Activated CD8-positive, alpha-beta memory T cell treated with anti-CD3 and anti-CD28 coated beads for 24 hours (primary cell): ENCODE measurements around the gene EN1.

Experiments
- DNase-seq: peaks from one replicate; pipeline ENCODE4 v3.0.0-alpha.2; 2020

The EN1 gene

DNA sequence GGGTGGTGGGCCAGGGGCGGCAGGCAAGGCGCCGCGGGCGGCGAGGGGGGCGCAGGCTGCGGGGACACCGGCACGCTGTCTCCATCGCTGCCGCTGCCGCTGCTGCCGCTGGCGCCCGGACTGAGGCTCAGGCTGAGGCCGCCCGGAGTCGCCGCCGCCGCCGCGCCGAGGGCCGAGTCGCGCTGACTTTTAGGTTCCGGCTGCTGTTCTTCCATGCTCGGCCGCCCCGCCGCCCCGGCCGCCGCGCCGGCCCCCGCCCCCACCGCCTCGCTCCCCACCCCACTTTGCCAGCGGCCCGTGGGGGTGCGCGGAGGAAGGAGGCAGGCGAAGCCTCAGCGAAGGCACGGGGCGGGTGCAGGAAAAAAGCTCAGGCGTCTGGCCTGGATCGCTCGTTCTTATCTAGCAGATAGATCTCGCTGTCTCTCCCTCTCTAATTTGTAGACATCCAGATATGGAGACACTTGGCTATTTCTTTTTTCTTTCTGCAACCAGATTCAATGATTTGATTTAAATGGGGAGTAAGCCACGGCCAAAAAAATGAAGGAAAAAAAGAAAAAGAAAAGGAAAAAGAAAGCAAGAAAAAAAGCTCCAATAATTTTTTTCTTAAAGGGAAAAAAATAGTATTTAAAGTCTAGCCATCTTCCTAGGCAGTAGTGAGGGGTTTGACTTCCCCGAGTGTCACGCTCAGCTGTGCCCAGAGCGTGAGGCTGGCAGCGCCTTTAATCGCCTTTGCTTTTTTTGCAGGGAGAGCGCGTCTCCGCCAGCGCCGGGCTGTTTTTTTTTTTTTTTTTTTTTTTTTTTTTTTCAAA, at the start of gene EN1:
Gene EN1, minus strand, starts transcription at position 696 of the 809 bp plus-strand sequence. Its CDS starts 481 bp downstream, at position 215.
- DNase-seq: no peak

GRCh38 chr2:118893100-118893499, 45.7 kb upstream of the EN1 start:
- no peak for DNase-seq

GRCh38 chr2:118889995-118890394, 42.5 kb upstream of the EN1 start:
- DNase-seq: no peak

- no peak for DNase-seq
Measured at GRCh38 chr2:118883792-118884191, 36.3 kb upstream of the EN1 start.

DNA sequence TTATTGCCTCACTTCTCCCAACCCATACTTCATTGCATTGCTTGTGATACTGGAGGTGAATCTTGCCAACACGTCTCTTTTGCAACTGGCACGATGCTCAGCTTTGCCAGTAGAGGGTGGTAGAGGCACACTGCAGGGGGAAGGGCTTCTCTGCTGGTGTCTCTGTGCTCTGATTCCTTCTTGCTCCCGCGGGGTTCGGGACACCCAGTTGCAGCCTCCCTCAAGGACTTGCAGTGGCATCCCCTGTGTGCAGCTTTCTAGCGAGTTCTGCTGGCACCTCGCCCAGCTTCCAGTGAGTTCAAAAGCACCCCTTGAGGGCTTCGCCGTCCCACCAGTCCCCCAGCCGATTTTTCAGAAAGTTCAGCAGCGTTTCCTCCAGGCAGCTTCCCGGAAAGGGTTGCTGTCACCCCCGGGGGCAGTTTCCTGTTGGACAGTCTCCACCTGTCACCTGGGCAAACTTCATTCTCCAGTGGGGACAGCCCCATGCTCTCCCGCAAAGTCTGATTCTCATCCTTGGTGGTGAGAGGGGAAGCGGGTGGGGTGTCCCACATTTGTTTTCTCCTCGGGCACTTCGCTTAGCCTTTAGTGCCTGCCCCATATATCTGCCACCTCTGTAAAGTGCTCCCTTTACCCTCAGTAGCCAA, 35.4 kb upstream of the EN1 start:
- DNase-seq: peak; percentile 79

DNA sequence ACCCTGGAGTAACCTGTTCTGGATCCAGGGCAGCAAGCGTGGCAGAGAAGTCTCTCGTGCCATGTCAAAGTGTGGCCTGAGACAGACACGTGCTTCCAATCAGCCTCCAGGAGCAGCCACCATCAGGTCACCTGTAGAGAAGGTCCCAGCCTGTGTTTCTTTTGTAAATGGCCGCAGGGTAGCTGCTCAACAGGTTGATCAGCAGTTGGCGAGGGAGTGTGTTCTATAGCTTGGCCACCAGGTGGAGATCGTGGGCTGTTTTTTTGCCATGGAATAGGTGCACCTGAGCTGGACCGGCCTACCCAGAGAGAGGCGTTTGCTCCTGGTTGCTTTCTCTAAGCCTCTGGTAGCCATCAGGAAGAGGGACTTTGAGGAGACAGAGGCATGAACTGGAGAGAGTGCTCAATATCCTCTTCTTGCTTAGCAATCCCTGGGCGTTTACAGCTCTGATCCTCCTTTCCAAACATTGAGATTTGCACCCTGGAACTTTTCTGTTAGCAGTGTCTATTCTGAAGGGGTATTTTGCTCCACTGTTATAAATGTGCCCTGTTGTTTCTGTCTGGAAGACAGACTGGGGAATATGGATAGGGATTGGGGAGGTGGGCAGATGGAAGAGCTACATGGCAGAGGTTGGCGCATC, 34.2 kb upstream of the EN1 start:
- peak; percentile 80 for DNase-seq

- no peak for DNase-seq
Measured at GRCh38 chr2:118880501-118880900, 33.1 kb upstream of the EN1 start.

DNA sequence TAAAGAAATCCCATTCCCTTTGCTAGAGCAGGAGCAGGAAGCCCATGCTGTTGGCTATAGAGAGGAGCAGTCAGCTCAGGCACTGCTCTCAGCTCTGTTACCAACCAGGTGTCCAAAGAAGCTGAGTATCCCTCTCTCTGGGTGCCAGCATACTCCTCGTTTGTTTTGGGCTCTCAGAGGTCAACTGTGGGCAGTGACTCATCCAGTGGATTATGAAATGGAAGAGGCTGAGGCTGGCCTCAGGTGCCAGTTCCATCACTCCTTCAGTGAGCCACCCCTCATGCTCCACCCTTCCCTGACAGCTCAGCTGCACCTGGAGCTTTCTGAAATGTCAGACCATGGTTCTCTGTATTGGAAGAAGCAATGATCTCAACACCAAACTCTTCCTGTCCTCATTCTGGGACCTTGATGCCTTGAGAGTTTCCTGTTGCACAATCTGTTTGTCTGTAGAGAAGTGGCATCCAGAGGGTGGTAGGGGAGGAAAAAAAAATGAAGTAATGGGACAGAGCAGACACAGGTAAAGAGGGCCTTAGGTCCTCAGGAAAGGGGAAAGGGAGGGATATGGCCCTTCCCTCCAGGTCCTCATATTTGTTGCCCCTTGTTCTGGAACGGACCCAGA, 31.2 kb upstream of the EN1 start:
- DNase-seq: no peak

- DNase-seq: no peak
Measured at GRCh38 chr2:118875318-118875717, 27.9 kb upstream of the EN1 start.

- DNase-seq: no peak
Measured at GRCh38 chr2:118874324-118874723, 26.9 kb upstream of the EN1 start.

DNA sequence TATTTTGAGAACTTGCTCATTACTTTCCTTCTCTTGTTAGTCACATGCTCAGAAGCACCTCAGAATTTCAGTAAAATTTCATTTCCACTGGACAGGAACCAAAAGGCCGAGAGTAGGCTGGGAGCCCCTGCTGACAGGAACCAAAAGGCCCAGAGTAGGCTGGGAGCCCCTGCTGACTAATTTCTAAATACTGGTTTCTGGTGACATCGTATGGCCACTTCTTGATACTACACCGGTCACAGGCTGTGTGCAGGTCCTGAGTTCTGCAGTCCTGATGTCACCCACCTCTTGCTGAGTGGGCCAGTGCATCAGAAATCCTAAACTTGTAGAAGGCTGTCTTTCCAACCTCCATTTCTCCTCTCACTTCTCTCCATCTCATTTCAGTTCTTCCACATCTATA, 17.7 kb upstream of the EN1 start:
- DNase-seq: no peak

GRCh38 chr2:118864207-118864606, 16.8 kb upstream of the EN1 start:
- DNase-seq: no peak

GRCh38 chr2:118861731-118862130, 14.3 kb upstream of the EN1 start:
- DNase-seq: no peak

- DNase-seq: no peak
Measured at GRCh38 chr2:118861242-118861641, 13.8 kb upstream of the EN1 start.

DNA sequence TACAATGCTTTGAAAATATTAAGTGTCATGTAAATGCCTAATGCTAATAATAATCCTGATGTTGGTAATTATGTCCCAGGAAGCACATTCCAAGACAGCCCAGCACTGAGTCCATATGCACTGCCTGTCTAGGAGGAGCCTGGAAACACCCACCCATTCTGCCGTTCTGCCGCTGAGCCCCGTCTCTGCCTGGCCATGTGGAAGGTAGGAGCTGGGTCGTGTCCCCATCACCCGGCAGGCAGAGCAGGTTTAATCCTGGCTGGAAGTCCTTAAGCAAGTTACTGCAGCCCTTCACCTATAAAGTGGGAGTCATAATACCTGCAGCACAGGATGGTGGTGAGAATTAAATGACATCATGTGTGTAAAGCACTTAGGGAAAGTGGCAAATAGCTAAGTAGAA, 13.1 kb upstream of the EN1 start:
- DNase-seq: no peak

GRCh38 chr2:118859157-118859770, 11.8 kb upstream of the EN1 start:
- DNase-seq: no peak

GRCh38 chr2:118858485-118859156, 11.2 kb upstream of the EN1 start:
- no peak for DNase-seq

DNA sequence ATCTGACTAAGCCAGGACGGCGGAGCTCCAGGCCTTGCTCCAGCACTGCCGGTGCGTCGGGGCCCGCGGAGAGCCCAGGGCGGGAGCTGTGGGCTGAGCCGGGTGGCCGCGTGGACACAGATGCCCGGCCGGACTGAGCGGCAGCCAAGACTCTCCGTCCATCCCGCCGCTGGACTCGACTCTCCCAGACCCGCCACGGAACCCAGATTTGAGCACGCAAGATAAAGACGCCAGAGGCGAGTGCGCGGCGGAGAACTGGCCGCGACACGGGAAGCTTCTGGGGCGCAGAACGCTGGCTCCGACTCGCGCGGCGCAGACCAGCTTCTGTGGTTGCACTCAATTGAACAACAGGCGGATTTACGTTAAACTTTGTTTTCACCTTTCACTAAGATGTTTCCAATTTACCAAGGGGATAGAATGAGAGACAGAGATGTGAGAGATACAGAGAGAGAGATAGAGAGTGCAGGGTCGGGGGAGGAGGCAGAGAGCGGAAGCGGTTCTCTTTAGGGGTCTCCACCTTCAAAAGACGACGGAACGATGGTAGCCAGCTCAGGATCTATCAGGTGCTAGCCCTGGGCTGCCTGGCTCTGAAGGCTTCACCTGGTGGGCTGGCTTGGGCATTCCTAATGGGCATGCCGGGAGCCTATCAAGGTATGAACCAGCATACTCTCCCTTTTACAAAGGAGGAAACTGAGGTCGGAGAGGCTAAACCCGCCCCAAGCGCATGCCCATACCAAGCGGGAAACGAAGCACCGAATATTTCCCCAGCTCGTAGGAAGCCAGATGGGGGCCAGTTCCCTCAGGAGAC, 10.4 kb upstream of the EN1 start:
- no peak for DNase-seq

GRCh38 chr2:118856978-118857676, 9.7 kb upstream of the EN1 start:
- no peak for DNase-seq

DNA sequence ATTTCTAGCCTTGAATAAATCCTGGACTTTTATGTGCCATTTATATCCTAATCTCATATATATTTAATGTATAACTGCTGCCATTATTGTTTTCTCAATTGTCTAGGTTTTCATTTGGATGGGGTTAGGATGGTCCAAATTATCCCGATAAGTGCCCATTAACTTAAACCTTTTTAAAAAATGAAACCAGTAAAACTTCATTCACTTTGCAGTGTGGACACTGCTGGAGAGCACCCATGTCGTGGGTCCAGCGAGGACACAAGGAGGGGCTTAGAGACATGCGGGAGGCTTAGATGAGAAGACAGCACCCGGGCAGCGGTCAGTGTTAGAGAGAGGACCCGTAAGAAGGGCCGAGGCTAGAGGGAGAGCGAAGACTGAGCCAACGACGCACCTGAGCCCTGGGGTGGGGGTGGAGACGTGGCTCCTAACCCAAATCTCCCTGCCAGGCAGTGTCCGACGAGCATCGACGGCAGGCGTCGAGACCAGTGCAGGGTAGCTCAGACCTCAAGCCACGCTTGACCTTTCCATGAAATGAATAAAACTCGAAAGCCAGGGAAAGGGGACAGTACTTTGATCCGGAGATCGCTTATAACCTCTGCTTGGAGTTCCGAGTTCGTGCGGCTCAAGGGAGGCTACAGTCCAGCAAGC, 9.0 kb upstream of the EN1 start:
- no peak for DNase-seq
